ENCODE data around the gene LAMC3. TPM values are rescaled to one million over a fixed set of nuclear protein-coding genes. Genes with fewer than 3 reads are reported as not detected.

Gene LAMC3
- total RNA-seq, 1 experiment from 2014 or later = 0.36 TPM

- no peaks in the 10 kb centered on the region for H3K27me3 ChIP-seq (replicated peaks; ENCODE audit: control insufficient read depth, insufficient read depth, low read length)
- no peaks in the 10 kb centered on the region for H3K27me3 Mint-ChIP-seq (ENCODE audit: insufficient read depth, unreplicated experiment)
Measured at GRCh38 chr9:130979591-130980385, 29.2 kb upstream of the LAMC3 start.

GRCh38 chr9:130980526-130980925 lies 28.4 kb upstream of the LAMC3 start:
- Mint-ChIP-seq H3K9me3 (ENCODE audit: unreplicated experiment) (no peaks in the 10 kb centered on the region), H3K4me3 (ENCODE audit: unreplicated experiment) (no peak overlapping the region), H3K27ac (ENCODE audit: unreplicated experiment) (no peak overlapping the region), H3K36me3 (ENCODE audit: insufficient read depth, unreplicated experiment) (no peaks in the 10 kb centered on the region), H3K27me3 (ENCODE audit: insufficient read depth, unreplicated experiment) (no peaks in the 10 kb centered on the region), H3K4me1 (ENCODE audit: low read depth, unreplicated experiment) (no peaks in the 10 kb centered on the region)
- no peak for DNase-seq
- no peaks in the 10 kb centered on the region for H3K4me1 ChIP-seq
- intact Hi-C loops (cut with micrococcal nuclease; ENCODE audit: unreplicated experiment) = no loop called here
- H3K27me3 ChIP-seq (replicated peaks; ENCODE audit: control insufficient read depth, insufficient read depth, low read length) = no peaks in the 10 kb centered on the region
- no peak for TF ChIP-seq CTCF (IDR thresholded peaks at IDR 0.05; ENCODE audit: insufficient read depth in 1 of 2, low read depth in 1 of 2, low read length in 1 of 2, severe bottlenecking in 1 of 2, unreplicated experiment in 1 of 2)
- ChIA-PET CTCF (no interaction called here), POLR2A (no interaction called here)
- no peaks in the 10 kb centered on the region for H3K9me3 ChIP-seq
- H3K4me3 ChIP-seq (ENCODE audit: low read depth, low read length) = no peak overlapping the region
- H3K36me3 ChIP-seq (ENCODE audit: control insufficient read depth, insufficient read depth, low read length) = no peaks in the 10 kb centered on the region
- no TSS peak for BruUV-seq (replicated peaks)

More at GRCh38 chr9:130979591-130980385, 29.2 kb upstream of the LAMC3 start:
- H3K9me3 Mint-ChIP-seq (ENCODE audit: unreplicated experiment) = no peaks in the 10 kb centered on the region
- intact Hi-C loops (cut with micrococcal nuclease; ENCODE audit: unreplicated experiment) = no loop called here
- BruUV-seq (replicated peaks) = no TSS peak
- ChIA-PET CTCF (no interaction called here), POLR2A (no interaction called here)
- Histone ChIP-seq H3K4me3 (ENCODE audit: low read depth, low read length) (no peak overlapping the region), H3K4me1 (no peaks in the 10 kb centered on the region), H3K9me3 (no peaks in the 10 kb centered on the region), H3K36me3 (ENCODE audit: control insufficient read depth, insufficient read depth, low read length) (no peaks in the 10 kb centered on the region)
- H3K27ac Mint-ChIP-seq (ENCODE audit: unreplicated experiment) = no peak overlapping the region
- H3K4me1 Mint-ChIP-seq (ENCODE audit: low read depth, unreplicated experiment) = no peaks in the 10 kb centered on the region
- peak in 1 of 2 experiments; percentile 28 for DNase-seq
- TF ChIP-seq CTCF (IDR thresholded peaks at IDR 0.05; ENCODE audit: insufficient read depth in 1 of 2, low read depth in 1 of 2, low read length in 1 of 2, severe bottlenecking in 1 of 2, unreplicated experiment in 1 of 2) = no peak
- no peaks in the 10 kb centered on the region for H3K36me3 Mint-ChIP-seq (ENCODE audit: insufficient read depth, unreplicated experiment)
- H3K4me3 Mint-ChIP-seq (ENCODE audit: unreplicated experiment) = no peak overlapping the region

- no peaks in the 10 kb centered on the region for H3K9me3 ChIP-seq
- POLR2A ChIA-PET = no interaction called here
- no peaks in the 10 kb centered on the region for H3K4me1 Mint-ChIP-seq (ENCODE audit: low read depth, unreplicated experiment)
- H3K27ac Mint-ChIP-seq (ENCODE audit: unreplicated experiment) = no peak overlapping the region
- intact Hi-C loops (cut with micrococcal nuclease; ENCODE audit: unreplicated experiment) = no loop called here
- BruUV-seq (replicated peaks) = no TSS peak
- H3K36me3 ChIP-seq (ENCODE audit: control insufficient read depth, insufficient read depth, low read length) = no peaks in the 10 kb centered on the region
- no peak overlapping the region for H3K4me3 Mint-ChIP-seq (ENCODE audit: unreplicated experiment)
- no peaks in the 10 kb centered on the region for H3K4me1 ChIP-seq
- H3K9me3 Mint-ChIP-seq (ENCODE audit: unreplicated experiment) = no peaks in the 10 kb centered on the region
- CTCF ChIA-PET = no interaction called here
- H3K27me3 Mint-ChIP-seq (ENCODE audit: insufficient read depth, unreplicated experiment) = no peaks in the 10 kb centered on the region
- no peak for TF ChIP-seq CTCF (IDR thresholded peaks at IDR 0.05; ENCODE audit: insufficient read depth in 1 of 2, low read depth in 1 of 2, low read length in 1 of 2, severe bottlenecking in 1 of 2, unreplicated experiment in 1 of 2)
- DNase-seq = no peak
- no peak overlapping the region for H3K4me3 ChIP-seq (ENCODE audit: low read depth, low read length)
- no peaks in the 10 kb centered on the region for H3K27me3 ChIP-seq (replicated peaks; ENCODE audit: control insufficient read depth, insufficient read depth, low read length)
- H3K36me3 Mint-ChIP-seq (ENCODE audit: insufficient read depth, unreplicated experiment) = no peaks in the 10 kb centered on the region
Measured at GRCh38 chr9:130981002-130981755, 27.8 kb upstream of the LAMC3 start.
